Vagina (tissue), 2 donors: ENCODE results near the gene RFX2. TPM values are rescaled to one million over a fixed set of nuclear protein-coding genes. Genes with fewer than 3 reads are reported as not detected.
A peak's percentile ranks its signal among the peaks of the same experiment; 100 is the strongest.

Experiments used
- DNase-seq, 2 donors: peaks; one replicate each; pipeline ENCODE4 v3.0.0-alpha.2; 2017; ENCODE audit errors: extremely low spot score in 2 of 2
- H3K27ac ChIP-seq: fragments of 200-600 bp; sonication (generic); one replicate; pipeline ENCODE4 v1.5.1; 2019
- H3K27me3 ChIP-seq: fragments of 200-600 bp; sonication (generic); one replicate; pipeline ENCODE4 v1.5.1; 2019
- H3K36me3 ChIP-seq, 2 donors: fragments of 200-600 bp; sonication (generic); one replicate each; pipeline ENCODE4 v1.5.1; 2017 to 2019
- H3K4me1 ChIP-seq: fragments of 200-600 bp; sonication (generic); one replicate; pipeline ENCODE4 v1.5.1; 2019
- H3K4me3 ChIP-seq, 2 donors: fragments of 200-600 bp; sonication (generic); 1 replicate in 1 of 2; 2 replicates in 1 of 2; pipeline ENCODE4 v1.5.1; 2016 to 2019
- H3K9me3 ChIP-seq: fragments of 200-600 bp; sonication (generic); one replicate; pipeline ENCODE4 v1.5.1; 2019
- CTCF ChIP-seq, 3 experiments: fragments of 450-650 bp in 2 of 3; fragments of 200-600 bp in 1 of 3; sonication (generic) in 1 of 3; IDR thresholded peaks; one replicate each; pipeline ENCODE4 v1.5.1; 2017 to 2019; ENCODE audit warnings: antibody characterized with exemption in 3 of 3, mild to moderate bottlenecking in 2 of 3, moderate library complexity in 2 of 3
- POLR2A ChIP-seq, 2 donors: fragments of 450-650 bp; IDR thresholded peaks; one replicate each; pipeline ENCODE4 v1.6.1; 2017; ENCODE audit warnings: antibody characterized with exemption in 2 of 2, mild to moderate bottlenecking in 2 of 2, moderate library complexity in 2 of 2
- POLR2AphosphoS5 ChIP-seq, 2 donors: sonication (generic); formaldehyde crosslinking; IDR thresholded peaks; one replicate each; pipeline ENCODE4 v1.9.0; 2017; ENCODE audit warnings: antibody characterized with exemption in 2 of 2, mild to moderate bottlenecking in 2 of 2, low read depth in 1 of 2; ENCODE audit not compliant: insufficient read depth in 1 of 2
- intact Hi-C: fragments of 100-400 bp; cut with DNase I; formaldehyde crosslinking; loops from one replicate; pipeline ENCODE4 v1.15.1; 2023
- total RNA-seq: library from RNA; depleted of rRNA; stranded (reverse); fragments of >200 nt; gene quantifications from one replicate; pipeline ENCODE4 v1.2.3, GENCODE V29; 2016

RFX2 gene
- total RNA-seq, 1 donor from 2014 or later, result 12.0 TPM

DNA sequence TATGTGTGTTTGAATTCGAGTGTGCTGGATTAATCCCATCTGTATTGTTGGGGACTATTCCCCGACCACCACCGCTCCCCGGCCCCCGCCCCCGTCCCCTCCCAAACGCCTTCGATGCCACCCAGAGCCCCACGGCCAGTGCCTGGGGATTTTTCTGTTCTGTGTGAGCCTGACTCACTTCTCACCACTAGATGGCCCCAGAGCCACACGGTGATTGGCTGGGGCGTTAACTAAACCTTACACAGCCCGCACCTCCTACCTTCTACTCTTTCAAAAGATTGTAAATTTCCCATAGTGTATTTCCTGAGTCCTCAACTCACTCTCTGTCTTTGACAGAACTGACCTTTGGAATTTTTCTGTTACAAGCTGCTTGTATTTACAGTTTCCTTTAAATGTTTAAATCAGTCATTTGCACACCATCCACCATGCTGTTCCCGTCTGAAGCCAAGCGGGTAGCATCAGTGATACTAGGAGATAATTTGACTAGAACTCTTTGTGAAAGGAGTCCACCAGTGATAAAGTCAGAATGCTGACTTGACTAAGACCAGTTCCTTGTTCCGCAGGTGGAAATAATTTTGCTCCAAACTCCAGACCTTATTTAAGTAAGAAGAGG, 61.4 kb downstream of the RFX2 start:
- H3K36me3 ChIP-seq, result no peaks in the 10 kb centered on the region
- no peaks in the 10 kb centered on the region for H3K27me3 ChIP-seq
- H3K9me3 ChIP-seq, result no peaks in the 10 kb centered on the region
- H3K4me3 ChIP-seq, result no peak overlapping the region
- TF ChIP-seq POLR2AphosphoS5 (IDR thresholded peaks at IDR 0.05; ENCODE audit: insufficient read depth in 1 of 2, low read depth in 1 of 2) (peak in 1 of 2 donors; percentile 53), CTCF (IDR thresholded peaks at IDR 0.05) (peak; percentile 37 to 64 (median 57)), POLR2A (IDR thresholded peaks at IDR 0.05) (no peak)
- intact Hi-C loops, result loop anchor here (2.0 kb wide), 1 partner anchor 78 kb away; no protein-coding TSS in a partner anchor
- DNase-seq, result peak in 1 of 2 donors; percentile 70
- H3K27ac ChIP-seq, result no peak overlapping the region
- peaks cover 10% of the 10 kb centered on the region for H3K4me1 ChIP-seq

DNA sequence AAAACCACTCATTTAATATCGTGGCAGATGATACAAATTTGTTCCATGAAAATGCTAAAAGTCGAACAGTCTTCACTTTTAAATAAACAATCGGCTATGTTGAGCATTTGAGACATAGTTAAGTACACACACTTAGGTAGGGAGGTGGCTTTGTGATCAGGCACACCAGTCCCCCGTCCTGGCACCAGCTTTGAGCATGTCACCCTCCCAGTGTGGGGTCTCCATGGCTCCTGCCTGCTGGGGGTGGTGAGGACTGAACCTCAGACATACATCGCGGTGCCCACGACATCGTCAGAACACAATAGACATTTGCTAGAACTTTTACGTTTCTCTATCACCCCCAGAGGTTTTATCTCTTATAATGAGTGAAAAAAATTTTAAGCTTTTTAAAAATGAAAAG, 62.0 kb downstream of the RFX2 start:
- Histone ChIP-seq H3K4me1 (peaks cover 10% of the 10 kb centered on the region), H3K36me3 (no peaks in the 10 kb centered on the region), H3K4me3 (no peak overlapping the region), H3K27ac (no peak overlapping the region), H3K9me3 (no peaks in the 10 kb centered on the region), H3K27me3 (no peaks in the 10 kb centered on the region)
- intact Hi-C loops, result loop anchor here (2.0 kb wide), 1 partner anchor 78 kb away; no protein-coding TSS in a partner anchor
- DNase-seq, result peak in 1 of 2 donors; percentile 70
- no peak for TF ChIP-seq POLR2A (IDR thresholded peaks at IDR 0.05)
- TF ChIP-seq CTCF (IDR thresholded peaks at IDR 0.05), result peak in 1 of 3 experiments; percentile 6

GRCh38 chr19:6047741-6048251, 62.5 kb downstream of the RFX2 start:
- peak in 1 of 2 donors; percentile 54 for DNase-seq
- peaks cover 10% of the 10 kb centered on the region for H3K4me1 ChIP-seq
- H3K4me3 ChIP-seq, result no peak overlapping the region
- no peaks in the 10 kb centered on the region for H3K27me3 ChIP-seq
- intact Hi-C loops, result loop anchor here (2.0 kb wide), 1 partner anchor 79 kb away; no protein-coding TSS in a partner anchor
- no peaks in the 10 kb centered on the region for H3K36me3 ChIP-seq
- H3K27ac ChIP-seq, result no peak overlapping the region
- TF ChIP-seq CTCF (IDR thresholded peaks at IDR 0.05), result peak in 2 of 3 experiments; percentile 21 to 25
- TF ChIP-seq POLR2AphosphoS5 (IDR thresholded peaks at IDR 0.05; ENCODE audit: insufficient read depth in 1 of 2, low read depth in 1 of 2), result no peak
- no peak for TF ChIP-seq POLR2A (IDR thresholded peaks at IDR 0.05)
- no peaks in the 10 kb centered on the region for H3K9me3 ChIP-seq

DNA sequence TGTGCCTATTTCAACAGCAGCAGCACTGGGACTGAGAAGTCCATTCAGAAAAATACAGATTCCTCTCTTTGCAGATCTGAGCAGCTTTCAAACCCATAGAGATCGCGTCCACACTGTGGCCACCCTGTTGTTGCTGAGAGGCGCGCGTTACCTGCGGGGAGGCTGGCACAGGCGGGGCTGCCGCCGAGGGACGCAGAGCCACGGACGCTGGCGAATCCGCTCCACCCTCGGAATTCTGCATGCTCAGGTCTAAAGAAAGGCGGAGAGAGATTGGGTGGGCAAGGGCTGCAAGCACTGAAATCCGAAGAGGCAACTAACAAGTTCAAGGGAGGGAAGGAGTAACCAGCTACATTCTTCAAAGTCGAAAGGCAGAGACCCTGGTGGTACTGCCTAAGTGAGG, 63.0 kb downstream of the RFX2 start:
- peak in 1 of 2 donors; percentile 85 for DNase-seq
- no peak overlapping the region for H3K27ac ChIP-seq
- H3K36me3 ChIP-seq, result no peaks in the 10 kb centered on the region
- H3K9me3 ChIP-seq, result no peaks in the 10 kb centered on the region
- no peaks in the 10 kb centered on the region for H3K27me3 ChIP-seq
- H3K4me3 ChIP-seq, result no peak overlapping the region
- peaks cover 10% of the 10 kb centered on the region for H3K4me1 ChIP-seq
- TF ChIP-seq POLR2A (IDR thresholded peaks at IDR 0.05), result no peak
- intact Hi-C loops, result no loop called here

DNA sequence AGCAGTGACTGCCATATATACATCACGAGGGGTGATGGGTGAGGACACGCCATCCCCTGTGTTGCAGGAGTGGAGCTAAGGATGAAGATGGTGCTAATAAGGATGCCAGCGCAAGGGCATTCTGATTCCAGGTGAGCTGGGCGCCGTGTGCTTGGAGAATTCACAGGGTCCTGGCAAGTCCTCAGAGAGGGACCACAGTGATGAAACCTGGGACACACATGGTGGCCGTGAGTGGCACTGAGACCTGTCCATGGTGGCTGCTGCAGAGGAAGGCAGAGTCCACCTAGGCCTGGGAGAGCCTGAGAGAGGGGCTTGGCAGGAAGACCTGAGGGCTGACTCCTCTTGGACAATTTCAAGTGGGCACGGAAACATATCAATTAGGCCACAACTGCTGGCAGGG, 65.2 kb downstream of the RFX2 start:
- DNase-seq, result peak in 1 of 2 donors; percentile 49
- Histone ChIP-seq H3K9me3 (no peaks in the 10 kb centered on the region), H3K27me3 (no peaks in the 10 kb centered on the region), H3K4me1 (peaks cover 10% of the 10 kb centered on the region), H3K36me3 (no peaks in the 10 kb centered on the region), H3K27ac (no peak overlapping the region), H3K4me3 (no peak overlapping the region)
- TF ChIP-seq POLR2AphosphoS5 (IDR thresholded peaks at IDR 0.05; ENCODE audit: insufficient read depth in 1 of 2, low read depth in 1 of 2) (no peak), CTCF (IDR thresholded peaks at IDR 0.05) (no peak), POLR2A (IDR thresholded peaks at IDR 0.05) (no peak)
- intact Hi-C loops, result no loop called here
